H9 (cell line): ENCODE data around the gene PROP1. TPM values are rescaled to one million over a fixed set of nuclear protein-coding genes. Genes with fewer than 3 reads are reported as not detected.
A peak's percentile ranks its signal among the peaks of the same experiment; 100 is the strongest.
"Not testable (repeated sequence)": the region's sequence is repeated elsewhere in the genome, so short reads cannot be mapped to it uniquely, and the experiment has no call there.

ENCODE experiments used
- DNase-seq: peaks from one replicate; pipeline ENCODE4 v3.0.0-alpha.2; 2017
- H2AFZ ChIP-seq: one replicate; pipeline ENCODE4 v1.6.1; 2013; ENCODE audit warnings: mild to moderate bottlenecking, low read length, control low read depth, moderate library complexity
- H2AK5ac ChIP-seq: 2 replicates; pipeline ENCODE4 v1.6.1; 2013; ENCODE audit warnings: low read length, control low read depth, mixed read lengths; ENCODE audit not compliant: insufficient read length
- H2BK120ac ChIP-seq: one replicate; pipeline ENCODE4 v1.6.1; 2013; ENCODE audit warnings: low read depth, mild to moderate bottlenecking, low read length, control low read depth, inconsistent platforms; ENCODE audit not compliant: poor library complexity, severe bottlenecking
- H2BK12ac ChIP-seq: 2 replicates; pipeline ENCODE4 v1.6.1; 2013; ENCODE audit warnings: low read length, control low read depth, mixed read lengths, low read depth; ENCODE audit not compliant: insufficient read length
- H2BK15ac ChIP-seq: 2 replicates; pipeline ENCODE4 v1.6.1; 2013; ENCODE audit warnings: low read depth, low read length, control low read depth
- H2BK20ac ChIP-seq: one replicate; pipeline ENCODE4 v1.6.1; 2013; ENCODE audit warnings: low read depth, mild to moderate bottlenecking, low read length, control low read depth, inconsistent platforms; ENCODE audit not compliant: poor library complexity, severe bottlenecking
- H2BK5ac ChIP-seq: 2 replicates; pipeline ENCODE4 v1.6.1; 2013; ENCODE audit warnings: low read length, control low read depth, mixed read lengths; ENCODE audit not compliant: insufficient read length
- H3K14ac ChIP-seq: 2 replicates; pipeline ENCODE4 v1.6.1; 2013; ENCODE audit warnings: low read length, control low read depth; ENCODE audit not compliant: insufficient read depth
- H3K18ac ChIP-seq: 2 replicates; pipeline ENCODE4 v1.6.1; 2013; ENCODE audit warnings: low read depth, mild to moderate bottlenecking, mixed read lengths, low read length, control low read depth; ENCODE audit not compliant: insufficient read length
- H3K23ac ChIP-seq: 2 replicates; pipeline ENCODE4 v1.6.1; 2013; ENCODE audit warnings: low read length, control low read depth, mixed read lengths, low read depth; ENCODE audit not compliant: insufficient read length
- H3K23me2 ChIP-seq: 2 replicates; pipeline ENCODE4 v1.6.1; 2013; ENCODE audit warnings: low read depth, mild to moderate bottlenecking, mixed read lengths, low read length, control low read depth; ENCODE audit not compliant: insufficient read length, poor library complexity, severe bottlenecking
- H3K27ac ChIP-seq: 2 replicates; pipeline ENCODE4 v1.5.1; 2013; ENCODE audit warnings: low read length, control low read depth, mixed read lengths, low read depth; ENCODE audit not compliant: insufficient read length
- H3K27me3 ChIP-seq: 2 replicates; pipeline ENCODE4 v1.6.1; 2013; ENCODE audit warnings: low read length, control low read depth, inconsistent platforms; ENCODE audit not compliant: insufficient read depth
- H3K4ac ChIP-seq: 2 replicates; pipeline ENCODE4 v1.6.1; 2013; ENCODE audit warnings: low read depth, mild to moderate bottlenecking, control low read depth, inconsistent platforms, low read length, moderate library complexity
- H3K4me1 ChIP-seq: 2 replicates; pipeline ENCODE4 v1.6.1; 2013; ENCODE audit warnings: low read length, control low read depth, inconsistent platforms; ENCODE audit not compliant: insufficient read depth
- H3K4me2 ChIP-seq: 2 replicates; pipeline ENCODE4 v1.6.1; 2013; ENCODE audit warnings: low read length, control low read depth, mixed read lengths; ENCODE audit not compliant: insufficient read length, insufficient read depth
- H3K56ac ChIP-seq: 2 replicates; pipeline ENCODE4 v1.6.1; 2013; ENCODE audit warnings: low read depth, mild to moderate bottlenecking, mixed read lengths, low read length, control low read depth; ENCODE audit not compliant: insufficient read length
- H3K79me1 ChIP-seq: 2 replicates; pipeline ENCODE4 v1.6.1; 2013; ENCODE audit warnings: low read depth, mild to moderate bottlenecking, moderate library complexity, low read length, control low read depth, inconsistent platforms; ENCODE audit not compliant: insufficient read depth, poor library complexity, severe bottlenecking
- H3K79me2 ChIP-seq: 2 replicates; pipeline ENCODE4 v1.6.1; 2013; ENCODE audit warnings: low read length, control low read depth, inconsistent platforms; ENCODE audit not compliant: insufficient read depth
- H3K9ac ChIP-seq: 2 replicates; pipeline ENCODE4 v1.6.1; 2013; ENCODE audit warnings: low read length, control low read depth, mixed read lengths; ENCODE audit not compliant: insufficient read length; ENCODE audit errors: extremely low read depth
- H3K9me3 ChIP-seq: one replicate; pipeline ENCODE4 v1.6.1; 2013; ENCODE audit warnings: low read depth, low read length, inconsistent platforms; ENCODE audit not compliant: control insufficient read depth
- H3T11ph ChIP-seq: one replicate; pipeline ENCODE4 v1.6.1; 2013; ENCODE audit warnings: mild to moderate bottlenecking, low read length, control low read depth, inconsistent platforms
- H4K20me1 ChIP-seq: one replicate; pipeline ENCODE4 v1.6.1; 2013; ENCODE audit not compliant: control insufficient read depth, insufficient read length, insufficient read depth
- H4K5ac ChIP-seq: 2 replicates; pipeline ENCODE4 v1.6.1; 2013; ENCODE audit warnings: low read depth, mild to moderate bottlenecking, mixed read lengths, low read length, control low read depth; ENCODE audit not compliant: insufficient read length
- H4K8ac ChIP-seq: replicated peaks from 2 replicates; pipeline ENCODE4 v1.6.1; 2013; ENCODE audit warnings: low read length, control low read depth, mixed read lengths, low read depth; ENCODE audit not compliant: insufficient read length
- H4K91ac ChIP-seq: 2 replicates; pipeline ENCODE4 v1.6.1; 2013; ENCODE audit warnings: low read depth, mild to moderate bottlenecking, moderate library complexity, mixed read lengths, low read length, control low read depth; ENCODE audit not compliant: insufficient read length
- H3K27ac Mint-ChIP-seq, 3 experiments: 2 replicates in 2 of 3; 3 replicates in 1 of 3; pipeline ENCODE4 v1.8.0; 2020 to 2021; ENCODE audit warnings: mixed read lengths in 3 of 3, mild to moderate bottlenecking in 1 of 3, moderate library complexity in 1 of 3
- H3K27me3 Mint-ChIP-seq: 2 replicates; pipeline ENCODE4 v1.8.0; 2021; ENCODE audit warnings: low read depth, mild to moderate bottlenecking, moderate library complexity, mixed read lengths
- H3K36me3 Mint-ChIP-seq, 3 experiments: 2 replicates in 2 of 3; 3 replicates in 1 of 3; pipeline ENCODE4 v1.8.0; 2020 to 2021; ENCODE audit warnings: low read depth in 3 of 3, mixed read lengths in 3 of 3; ENCODE audit not compliant: insufficient read depth in 1 of 3
- H3K4me1 Mint-ChIP-seq, 2 experiments: 2 replicates each; pipeline ENCODE4 v1.8.0; 2020; ENCODE audit warnings: mixed read lengths in 2 of 2
- H3K4me3 Mint-ChIP-seq, 2 experiments: 2 replicates in 1 of 2; 3 replicates in 1 of 2; pipeline ENCODE4 v1.8.0; 2020 to 2021; ENCODE audit warnings: mild to moderate bottlenecking in 2 of 2, mixed read lengths in 2 of 2, moderate library complexity in 1 of 2
- H3K9me3 Mint-ChIP-seq, 2 experiments: 2 replicates in 1 of 2; 3 replicates in 1 of 2; pipeline ENCODE4 v1.8.0; 2020; ENCODE audit warnings: mild to moderate bottlenecking in 2 of 2, mixed read lengths in 2 of 2, moderate library complexity in 1 of 2
- WGBS: extraction: QIAGEN DNeasy Blood & Tissue Kit; methylation state at CpG from one replicate; pipeline ENCODE4 v1.1.7; 2013; ENCODE audit warnings: missing lambda C conversion rate, low lambda C conversion rate, mixed read lengths; ENCODE audit not compliant: insufficient read length; ENCODE audit errors: extremely low coverage; 5-methylcytosine and 5-hydroxymethylcytosine counted together
- total RNA-seq: library from RNA; stranded (reverse); gene quantifications from 2 replicates; pipeline ENCODE4 v1.2.1, GENCODE V29; 2021

The PROP1 gene
- total RNA-seq, 1 experiment from 2014 or later: not detected

DNA sequence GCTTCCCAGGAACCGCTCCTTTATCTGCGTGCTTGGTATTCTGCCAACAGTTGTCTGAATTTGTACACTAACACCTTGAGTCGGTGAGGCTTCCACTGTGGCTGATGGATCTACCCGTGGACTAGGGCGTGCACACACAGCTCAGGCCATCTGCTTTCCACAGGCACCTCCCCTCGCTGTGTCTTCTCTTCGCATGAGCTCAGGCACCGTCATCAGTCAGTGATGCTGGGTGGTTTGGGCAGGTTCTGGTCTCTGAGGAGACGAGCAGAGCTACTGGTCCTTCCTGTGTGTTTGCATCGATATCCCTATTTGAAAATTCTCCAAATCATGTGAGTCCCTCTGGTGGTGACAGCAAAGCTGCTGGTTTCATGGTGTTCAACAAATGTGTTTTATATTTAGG is 48.1 kb downstream of the PROP1 start:
- not testable (repeated sequence) for H3K23ac ChIP-seq, H3K18ac ChIP-seq, H3K36me3 Mint-ChIP-seq, H3K4me1 ChIP-seq, H2BK120ac ChIP-seq, H2BK15ac ChIP-seq, H3K56ac ChIP-seq, H4K8ac ChIP-seq, H3K23me2 ChIP-seq, H3K4me3 Mint-ChIP-seq, H3K9me3 ChIP-seq, DNase-seq, H3K27me3 Mint-ChIP-seq, H2BK20ac ChIP-seq, H3K79me2 ChIP-seq, H3K14ac ChIP-seq, H3K27me3 ChIP-seq, H4K20me1 ChIP-seq, H3K4me1 Mint-ChIP-seq, H3K4ac ChIP-seq, H3K4me2 ChIP-seq, H4K5ac ChIP-seq, H3K79me1 ChIP-seq, H4K91ac ChIP-seq, H2AK5ac ChIP-seq, H3K9me3 Mint-ChIP-seq, H3K27ac ChIP-seq, H2BK12ac ChIP-seq, H3K9ac ChIP-seq, H2BK5ac ChIP-seq, H2AFZ ChIP-seq, H3T11ph ChIP-seq
- no CpG with 5 or more reads among the region's 10 CpGs for WGBS
- peak overlapping the region; percentile 42 to 67 (median 51); a peak in 3 of 7 replicates for H3K27ac Mint-ChIP-seq

GRCh38 chr5:177945601-177946283 is 50.3 kb downstream of the PROP1 start:
- not testable (repeated sequence) for H3K79me1 ChIP-seq, H3K4me1 ChIP-seq, H3K9me3 Mint-ChIP-seq, H2AK5ac ChIP-seq, H2BK120ac ChIP-seq, H3K27ac Mint-ChIP-seq, H3K27me3 Mint-ChIP-seq, H3K18ac ChIP-seq, H4K91ac ChIP-seq, H2BK15ac ChIP-seq, H2BK12ac ChIP-seq, H3K9ac ChIP-seq, H3T11ph ChIP-seq, H3K23ac ChIP-seq, H3K27me3 ChIP-seq, H3K23me2 ChIP-seq, H3K14ac ChIP-seq, H3K79me2 ChIP-seq, H4K20me1 ChIP-seq, H4K5ac ChIP-seq, H2BK20ac ChIP-seq, H3K36me3 Mint-ChIP-seq, H3K4me2 ChIP-seq, H4K8ac ChIP-seq, H3K4me3 Mint-ChIP-seq, H2AFZ ChIP-seq, H2BK5ac ChIP-seq, H3K9me3 ChIP-seq, H3K56ac ChIP-seq, DNase-seq, H3K4ac ChIP-seq, H3K27ac ChIP-seq
- peaks cover 8 to 12% of the 10 kb centered on the region in 2 experiments for H3K4me1 Mint-ChIP-seq
- WGBS: no CpG with 5 or more reads among the region's 12 CpGs
